Fibroblast of villous mesenchyme (primary cell): ENCODE results near the gene LAX1. TPM values are rescaled to one million over a fixed set of nuclear protein-coding genes. Genes with fewer than 3 reads are reported as not detected.
"Not testable (repeated sequence)": the region's sequence is repeated elsewhere in the genome, so short reads cannot be mapped to it uniquely, and the experiment has no call there.

ENCODE experiments used
- DNase-seq: peaks from one replicate; pipeline ENCODE4 v3.0.0-alpha.2; 2010; ENCODE audit warnings: low read depth
- H3K4me3 ChIP-seq: 2 replicates; pipeline ENCODE4 v1.5.1; 2011; ENCODE audit warnings: low read depth, mild to moderate bottlenecking, low read length
- CTCF ChIP-seq: IDR thresholded peaks from 2 replicates; pipeline ENCODE4 v1.5.1; 2012; ENCODE audit warnings: low read depth, mild to moderate bottlenecking, low read length; ENCODE audit not compliant: insufficient read depth
- total RNA-seq: library from RNA; depleted of rRNA; stranded (reverse); fragments of >200 nt; gene quantifications from 2 replicates; pipeline ENCODE4 v1.2.3, GENCODE V29; 2012

The LAX1 gene
- total RNA-seq, 1 donor = not detected

GRCh38 chr1:203756036-203756435 lies 8.9 kb upstream of the LAX1 start:
- H3K4me3 ChIP-seq = no peak overlapping the region
- no peak for TF ChIP-seq CTCF
- DNase-seq = no peak

- not testable (repeated sequence) for DNase-seq
These were observed 6.2 kb upstream of the LAX1 start for GRCh38 chr1:203758749-203759148.

DNA sequence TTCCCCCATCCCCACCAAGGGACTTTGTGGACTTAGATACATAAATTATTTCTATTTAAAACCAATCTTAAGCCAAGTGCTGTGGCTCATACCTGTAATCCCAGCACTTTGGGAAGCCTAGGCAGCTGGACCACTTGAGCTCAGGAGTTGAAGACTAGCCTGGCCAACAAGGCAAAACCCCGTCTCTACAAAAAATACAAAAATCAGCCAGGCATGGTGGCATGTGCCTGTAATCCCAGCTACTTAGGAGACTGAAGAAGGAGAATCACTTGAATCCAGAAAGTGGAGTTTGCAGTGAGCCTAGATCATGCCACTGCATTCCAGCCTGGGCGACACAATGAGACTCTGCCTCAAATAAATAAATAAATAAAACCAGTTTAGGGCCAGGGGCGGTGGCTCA lies 4.5 kb upstream of the LAX1 start:
- no peak for DNase-seq
- TF ChIP-seq CTCF = no peak
- H3K4me3 ChIP-seq = no peak overlapping the region

More at GRCh38 chr1:203758749-203759148, 6.2 kb upstream of the LAX1 start:
- H3K4me3 ChIP-seq = not testable (repeated sequence)

GRCh38 chr1:203761958-203762357 lies 3.0 kb upstream of the LAX1 start:
- DNase-seq = not testable (repeated sequence)

DNA sequence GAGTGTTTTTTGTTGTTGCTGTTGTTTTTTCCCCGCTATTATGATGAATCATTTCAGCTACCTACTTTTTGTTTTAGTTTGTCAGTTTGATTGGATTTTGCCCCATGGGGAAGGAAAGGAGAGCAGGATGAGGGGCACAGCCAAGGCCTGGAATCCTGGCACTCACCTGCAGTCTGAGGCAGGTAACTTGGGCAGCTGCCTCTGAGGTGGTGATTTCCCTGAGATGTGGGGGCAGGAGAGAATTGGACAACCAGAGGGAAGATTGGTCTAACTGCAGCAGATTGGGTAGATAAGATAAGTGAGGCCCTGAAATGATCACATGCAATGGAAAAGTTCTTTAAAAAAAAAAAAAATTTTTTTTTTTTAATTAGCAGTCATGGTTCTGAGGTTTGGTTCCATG lies 1.5 kb upstream of the LAX1 start:
- H3K4me3 ChIP-seq = no peak overlapping the region
- DNase-seq = no peak
- TF ChIP-seq CTCF = no peak

More at GRCh38 chr1:203761958-203762357, 3.0 kb upstream of the LAX1 start:
- H3K4me3 ChIP-seq = not testable (repeated sequence)

DNA sequence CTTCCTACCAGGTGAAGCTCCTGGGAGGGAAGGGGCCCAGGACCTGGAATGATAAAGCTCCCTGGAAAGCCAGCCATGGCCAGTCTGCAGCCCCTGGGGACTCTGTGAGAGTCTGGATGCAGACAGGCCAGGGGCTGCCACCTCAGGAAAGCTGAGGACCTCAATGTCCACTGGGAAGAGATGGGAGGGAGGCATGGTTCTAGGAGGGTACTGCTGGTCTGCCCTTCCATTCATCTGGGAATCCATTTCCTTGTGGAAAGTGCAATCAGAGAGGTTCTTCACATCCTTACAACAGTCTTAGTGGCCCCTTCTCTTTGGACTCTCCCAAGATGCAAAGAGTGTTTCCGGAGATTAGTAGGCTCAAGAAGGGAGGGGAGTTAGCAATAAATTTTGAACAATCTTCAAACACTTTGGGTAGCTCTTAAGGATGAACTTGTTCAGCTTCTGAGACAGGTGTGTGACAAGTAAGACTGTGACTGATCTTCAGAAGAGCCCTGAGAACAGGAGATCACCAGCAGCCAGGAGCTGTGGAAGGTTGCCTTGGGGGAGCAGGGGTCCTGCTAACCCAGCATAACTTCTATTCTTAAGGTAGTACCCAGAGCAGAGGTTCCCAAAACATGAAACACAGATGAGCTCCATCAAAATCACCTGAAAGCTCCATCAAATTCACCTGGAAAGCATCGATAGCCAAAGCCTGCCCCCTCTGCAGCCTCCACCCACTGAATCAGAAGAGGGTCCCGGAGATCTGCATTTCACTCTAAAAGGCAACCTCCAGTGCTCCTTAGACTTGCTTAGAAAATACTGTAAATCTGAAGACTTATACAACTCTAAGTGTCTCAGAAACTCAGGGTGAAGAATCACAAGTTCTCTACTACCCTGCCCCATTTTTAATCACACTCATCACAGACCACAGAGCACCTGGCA lies 616 bp upstream of the LAX1 start:
- TF ChIP-seq CTCF = no peak
- no peak overlapping the region for H3K4me3 ChIP-seq
- no peak for DNase-seq

- H3K4me3 ChIP-seq = no peak overlapping the region
- DNase-seq = no peak
- TF ChIP-seq CTCF = no peak
These were observed 3.3 kb downstream of the LAX1 start for GRCh38 chr1:203768256-203768655.
